SK-N-SH (cell line): Measurements from ENCODE around the gene TNRC6C. TPM values are rescaled to one million over a fixed set of nuclear protein-coding genes. Genes with fewer than 3 reads are reported as not detected.

Experiments
- CTCF ChIA-PET: fragments of 300-600, 350-600 bp; formaldehyde crosslinking; extraction: SDS; loops from one replicate; lab custom pipeline; 2021; lab: Yijun Ruan, JAX
- POLR2A ChIA-PET: fragments of 350-600 bp; sonication (Branson Sonifier 250); formaldehyde crosslinking; extraction: SDS; loops from one replicate; lab custom pipeline; 2020; ENCODE audit warnings: antibody characterized with exemption, inconsistent platforms; lab: Yijun Ruan, JAX
- DNase-seq: peaks from one replicate; pipeline ENCODE4 v3.0.0; 2012
- H2AFZ ChIP-seq: fragments of 200-600 bp; sonication (generic); 2 replicates; pipeline ENCODE4 v1.8.1; 2016; ENCODE audit warnings: antibody characterized with exemption, mild to moderate bottlenecking, low read depth
- H3F3A ChIP-seq: fragments of 200-600 bp; sonication (generic); replicated peaks from 2 replicates; pipeline ENCODE3; 2016; ENCODE audit warnings: antibody characterized with exemption, mild to moderate bottlenecking; ENCODE audit not compliant: insufficient read depth
- H3K27ac ChIP-seq, 2 experiments: fragments of 200-500 bp in 1 of 2; fragments of 200-600 bp in 1 of 2; sonication (Bioruptor generic) in 1 of 2; sonication (generic), shearing (Covaris generic) in 1 of 2; 2 replicates each; pipeline versions ENCODE4 v1.5.1 to v1.6.1; 2014 to 2016; ENCODE audit warnings: low read depth in 2 of 2, inconsistent platforms in 1 of 2, low read length in 1 of 2, mild to moderate bottlenecking in 1 of 2, mixed read lengths in 1 of 2
- H3K27me3 ChIP-seq: fragments of 200-600 bp; sonication (generic), shearing (Covaris generic); 2 replicates; pipeline ENCODE4 v1.6.1; 2016; ENCODE audit warnings: mixed run types; ENCODE audit not compliant: insufficient read depth
- H3K36me3 ChIP-seq, 2 experiments: fragments of 200-500 bp in 1 of 2; fragments of 200-600 bp in 1 of 2; sonication (Bioruptor generic) in 1 of 2; sonication (generic) in 1 of 2; replicated peaks in 1 of 2; 2 replicates each; pipeline versions ENCODE3 to v1.5.1; 2014 to 2016; ENCODE audit warnings: low read length in 1 of 2, mild to moderate bottlenecking in 1 of 2; ENCODE audit not compliant: insufficient read depth in 2 of 2, control insufficient read depth in 1 of 2
- H3K4me1 ChIP-seq, 2 experiments: fragments of 200-500 bp in 1 of 2; fragments of 200-600 bp in 1 of 2; sonication (Bioruptor generic) in 1 of 2; sonication (generic), shearing (Covaris generic) in 1 of 2; 2 replicates each; pipeline versions ENCODE4 v1.5.1 to v1.6.1; 2014 to 2016; ENCODE audit warnings: low read depth in 1 of 2, low read length in 1 of 2, mixed run types in 1 of 2; ENCODE audit not compliant: insufficient read depth in 2 of 2, control insufficient read depth in 1 of 2
- H3K4me2 ChIP-seq: fragments of 200-600 bp; sonication (generic), shearing (Covaris generic); 2 replicates; pipeline ENCODE4 v1.6.1; 2017; ENCODE audit warnings: mixed run types
- H3K4me3 ChIP-seq, 2 experiments: fragments of 200-500 bp in 1 of 2; fragments of 200-600 bp in 1 of 2; sonication (Bioruptor generic) in 1 of 2; sonication (generic), shearing (Covaris generic) in 1 of 2; 2 replicates each; pipeline versions ENCODE4 v1.5.1 to v1.8.1; 2014 to 2016; ENCODE audit warnings: low read depth in 2 of 2, inconsistent platforms in 1 of 2, low read length in 1 of 2, mild to moderate bottlenecking in 1 of 2, mixed read lengths in 1 of 2, moderate library complexity in 1 of 2
- H3K79me2 ChIP-seq: fragments of 200-600 bp; sonication (generic); 2 replicates; pipeline ENCODE4 v1.8.1; 2017; ENCODE audit warnings: mild to moderate bottlenecking; ENCODE audit not compliant: insufficient read depth
- H3K9ac ChIP-seq: fragments of 200-600 bp; sonication (generic); 2 replicates; pipeline ENCODE4 v1.6.1; 2017; ENCODE audit warnings: mixed run types
- H3K9me2 ChIP-seq: fragments of 200-600 bp; sonication (generic); 2 replicates; pipeline ENCODE4 v1.6.1; 2017; ENCODE audit warnings: mixed run types
- H3K9me3 ChIP-seq: fragments of 200-600 bp; sonication (generic); 2 replicates; pipeline ENCODE4 v1.6.1; 2017; ENCODE audit warnings: mixed run types, mild to moderate bottlenecking, moderate library complexity
- H4K20me1 ChIP-seq: fragments of 200-600 bp; sonication (generic); 2 replicates; pipeline ENCODE4 v1.6.1; 2017; ENCODE audit warnings: mild to moderate bottlenecking, mixed run types; ENCODE audit not compliant: insufficient read depth
- ELF1 ChIP-seq: IDR thresholded peaks from 2 replicates; pipeline ENCODE4 v1.4.0; 2012
- EZH2phosphoT487 ChIP-seq: fragments of 200-600 bp; sonication (generic); IDR thresholded peaks from 2 replicates; pipeline ENCODE4 v1.6.1; 2017; ENCODE audit warnings: low read depth, mixed run types, mild to moderate bottlenecking, antibody characterized with exemption, moderate library complexity, borderline replicate concordance
- FOXJ3 ChIP-seq: sonication (generic); formaldehyde crosslinking; IDR thresholded peaks from 2 replicates; pipeline ENCODE4 v1.5.1; 2020; ENCODE audit warnings: mild to moderate bottlenecking, missing genetic modification reagents
- FOXM1 ChIP-seq: IDR thresholded peaks from 2 replicates; pipeline ENCODE4 v1.4.0; 2012; ENCODE audit warnings: low read depth, mild to moderate bottlenecking
- GABPA ChIP-seq: IDR thresholded peaks from 2 replicates; pipeline ENCODE4 v1.4.0; 2012; ENCODE audit warnings: low read depth, mild to moderate bottlenecking
- GATA2 ChIP-seq: sonication (generic); formaldehyde crosslinking; IDR thresholded peaks from 2 replicates; pipeline ENCODE4 v1.5.0; 2020; ENCODE audit warnings: mild to moderate bottlenecking, missing genetic modification reagents
- MXI1 ChIP-seq: IDR thresholded peaks from 2 replicates; pipeline ENCODE4 v1.6.1; 2012; ENCODE audit warnings: mild to moderate bottlenecking, low read depth, low read length, improper control_type of control experiment
- NFIC ChIP-seq: IDR thresholded peaks from 2 replicates; pipeline ENCODE4 v1.4.0; 2012; ENCODE audit warnings: borderline replicate concordance
- NRF1 ChIP-seq: IDR thresholded peaks from 2 replicates; pipeline ENCODE4 v1.6.1; 2012; ENCODE audit warnings: low read depth, mild to moderate bottlenecking, low read length
- POLR2AphosphoS5 ChIP-seq: IDR thresholded peaks from 2 replicates; pipeline ENCODE4 v1.6.1; 2012; ENCODE audit warnings: low read depth, low read length
- RAD21 ChIP-seq: IDR thresholded peaks from 2 replicates; pipeline ENCODE4 v1.6.1; 2012; ENCODE audit warnings: mild to moderate bottlenecking, low read length
- RCOR1 ChIP-seq: fragments of 150-350 bp; IDR thresholded peaks from 2 replicates; pipeline ENCODE4 v1.6.1; 2017; ENCODE audit warnings: antibody characterized with exemption, low read length
- RXRA ChIP-seq: IDR thresholded peaks from 2 replicates; pipeline ENCODE4 v1.4.0; 2012; ENCODE audit warnings: low read depth, mild to moderate bottlenecking, borderline replicate concordance
- SIN3A ChIP-seq: IDR thresholded peaks from 2 replicates; pipeline ENCODE4 v1.6.1; 2012; ENCODE audit warnings: low read depth, mild to moderate bottlenecking, low read length, moderate library complexity, borderline replicate concordance
- SMC3 ChIP-seq: IDR thresholded peaks from 2 replicates; pipeline ENCODE4 v1.6.1; 2012; ENCODE audit warnings: low read depth, low read length, improper control_type of control experiment
- TCF12 ChIP-seq: IDR thresholded peaks from 2 replicates; pipeline ENCODE4 v1.4.0; 2012
- YY1 ChIP-seq: IDR thresholded peaks from 2 replicates; pipeline ENCODE4 v1.4.0; 2012; ENCODE audit warnings: low read depth, mild to moderate bottlenecking
- WGBS: methylation state at CpG from one replicate; pipeline ENCODE4 v1.1.6; 2017; ENCODE audit warnings: low lambda C conversion rate; 5-methylcytosine and 5-hydroxymethylcytosine counted together
- polyA plus RNA-seq, 3 experiments: library from polyadenylated mRNA; depleted of rRNA; stranded (reverse); fragments of >200 nt; gene quantifications; 2 replicates each; pipeline ENCODE4 v1.2.3, GENCODE V29; 2012
- TF ChIP-seq, protein P1 (sequence below): IDR thresholded peaks from 2 replicates; pipeline ENCODE4; 2012
- TF ChIP-seq, protein P2 (sequence below): IDR thresholded peaks from 2 replicates; pipeline ENCODE4 v1.6.1; 2012; ENCODE audit warnings: mild to moderate bottlenecking, low read depth, low read length, moderate library complexity
- TF ChIP-seq, protein P3 (sequence below): IDR thresholded peaks from 2 replicates; pipeline ENCODE4 v1.4.0; 2012; ENCODE audit warnings: low read depth

The TNRC6C gene
- polyA plus RNA-seq, 1 of the 3 experiments (the other 2 are of a cell fraction), result 2.2 TPM

DNA sequence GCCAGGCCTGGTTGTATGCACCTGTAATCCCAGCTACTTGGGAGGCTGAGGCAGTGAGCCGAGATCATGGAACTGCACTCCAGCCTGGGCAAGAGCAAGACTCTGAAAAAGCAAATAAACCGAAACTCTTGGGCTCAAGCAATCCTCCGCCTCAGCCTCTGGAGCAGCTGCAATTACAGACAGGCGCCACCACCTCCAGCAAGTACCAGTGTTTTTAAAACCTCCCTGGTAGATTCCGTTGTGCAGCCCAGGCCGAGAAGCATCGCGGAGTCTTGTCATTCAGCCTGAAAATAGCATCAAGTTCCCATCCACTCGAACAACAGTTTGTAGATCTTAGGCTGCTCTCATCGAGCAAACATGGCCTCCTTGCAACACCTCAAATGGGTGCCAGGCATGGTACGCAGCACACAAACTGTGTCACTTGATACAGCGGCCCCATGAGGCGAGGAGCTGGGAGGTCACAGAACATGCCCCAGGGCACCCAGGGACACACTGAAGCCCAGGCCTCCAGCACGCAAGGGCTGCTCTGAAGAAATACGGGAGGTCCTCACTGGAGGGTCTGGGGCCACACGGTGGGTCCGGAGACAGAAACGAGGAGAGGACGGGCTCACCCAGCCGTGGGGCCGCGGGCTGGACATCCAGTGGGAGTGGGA is 152.0 kb downstream of the TNRC6C start:
- Histone ChIP-seq H3F3A (peaks cover 9% of the 10 kb centered on the region), H3K36me3 (peaks cover 4 to 16% of the 10 kb centered on the region in 2 experiments), H4K20me1 (no peaks in the 10 kb centered on the region), H3K4me2 (no peak overlapping the region), H3K27ac (no peak overlapping the region), H3K4me3 (no peak overlapping the region), H3K79me2 (no peaks in the 10 kb centered on the region), H3K27me3 (0 out of 2 replicates have a peak, but pooled peaks cover 6% of the 10 kb centered on the region), H3K9me3 (no peaks in the 10 kb centered on the region), H3K9me2 (no peaks in the 10 kb centered on the region), H2AFZ (no peak overlapping the region), H3K9ac (no peak overlapping the region), H3K4me1 (peaks cover 0 to 8% of the 10 kb centered on the region in 2 experiments; a peak in 1 of 4 replicates)
- CTCF ChIA-PET, result interaction anchor here (0.9 to 10.9 kb wide), 12 partner anchors 9 to 311 kb away, joined by 3 to 131 read pairs (median 24); partner anchors contain the start of genes AFMID, SYNGR2, TK1 and TMC6
- no peak for TF ChIP-seq FOXJ3 (CRISPR knock-in tag)
- peak; percentile 44 for DNase-seq
- 92% methylated on average over 22 of the region's 22 CpGs for WGBS
- POLR2A ChIA-PET, result no interaction called here

DNA sequence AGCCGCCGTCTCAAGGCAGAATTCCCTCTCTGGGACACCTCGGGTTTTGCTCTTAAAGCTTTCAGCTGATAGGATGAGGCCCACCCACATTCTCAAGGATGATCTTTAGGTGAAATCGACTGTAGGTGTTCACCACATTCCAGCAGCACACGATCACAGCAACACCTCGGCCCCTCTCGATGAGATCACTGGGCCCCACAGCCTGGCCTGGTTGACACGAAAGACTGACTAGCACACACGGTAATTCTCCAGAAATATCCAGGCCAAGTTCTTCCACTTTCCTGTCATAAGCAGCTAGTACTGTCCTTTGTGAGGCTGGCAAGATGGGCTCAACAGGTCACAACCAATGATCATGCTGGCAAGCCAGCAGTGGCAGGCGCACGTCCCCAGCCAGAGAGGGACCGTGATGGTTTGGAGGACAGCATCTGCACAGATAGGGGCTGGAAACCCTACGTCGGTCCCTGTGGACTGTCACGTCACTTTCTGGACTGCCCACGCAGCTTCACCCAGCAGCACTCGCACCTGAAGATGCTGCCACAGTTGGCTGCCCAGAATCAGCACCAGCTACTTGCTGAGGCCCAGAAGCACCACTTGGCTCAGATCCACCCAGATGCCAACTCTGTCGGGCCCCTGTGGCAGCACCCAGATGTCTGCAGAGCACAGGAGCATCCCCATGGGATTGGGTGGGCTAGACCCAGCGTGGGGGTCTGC is 152.7 kb downstream of the TNRC6C start:
- no peak for DNase-seq
- Histone ChIP-seq H3K27me3 (0 out of 2 replicates have a peak, but pooled peaks cover 6% of the 10 kb centered on the region), H2AFZ (no peak overlapping the region), H3K4me2 (no peak overlapping the region), H4K20me1 (no peaks in the 10 kb centered on the region), H3K9me3 (no peaks in the 10 kb centered on the region), H3K4me1 (peaks cover 0 to 8% of the 10 kb centered on the region in 2 experiments; a peak in 1 of 4 replicates), H3K4me3 (no peak overlapping the region), H3K9me2 (no peaks in the 10 kb centered on the region), H3K79me2 (no peaks in the 10 kb centered on the region), H3K36me3 (peaks cover 3 to 9% of the 10 kb centered on the region in 2 experiments), H3K27ac (no peak overlapping the region), H3K9ac (no peak overlapping the region), H3F3A (peaks cover 5% of the 10 kb centered on the region)
- ChIA-PET POLR2A (no interaction called here), CTCF (interaction anchor here (0.6 to 10.9 kb wide), 17 partner anchors 10 to 326 kb away, joined by 3 to 131 read pairs (median 14); partner anchors contain the start of genes AFMID, SYNGR2, TK1 and TMC6)
- 86% methylated on average over 17 of the region's 19 CpGs for WGBS
- no peak for TF ChIP-seq TCF12
- no peak for TF ChIP-seq YY1
- no peak for TF ChIP-seq FOXM1
- no peak for TF ChIP-seq ELF1
- TF ChIP-seq, protein P1, sequence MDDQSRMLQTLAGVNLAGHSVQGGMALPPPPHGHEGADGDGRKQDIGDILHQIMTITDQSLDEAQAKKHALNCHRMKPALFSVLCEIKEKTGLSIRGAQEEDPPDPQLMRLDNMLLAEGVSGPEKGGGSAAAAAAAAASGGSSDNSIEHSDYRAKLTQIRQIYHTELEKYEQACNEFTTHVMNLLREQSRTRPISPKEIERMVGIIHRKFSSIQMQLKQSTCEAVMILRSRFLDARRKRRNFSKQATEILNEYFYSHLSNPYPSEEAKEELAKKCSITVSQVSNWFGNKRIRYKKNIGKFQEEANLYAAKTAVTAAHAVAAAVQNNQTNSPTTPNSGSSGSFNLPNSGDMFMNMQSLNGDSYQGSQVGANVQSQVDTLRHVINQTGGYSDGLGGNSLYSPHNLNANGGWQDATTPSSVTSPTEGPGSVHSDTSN, result no peak
- TF ChIP-seq RAD21, result no peak
- no peak for TF ChIP-seq FOXJ3 (CRISPR knock-in tag)
- TF ChIP-seq, protein P2, sequence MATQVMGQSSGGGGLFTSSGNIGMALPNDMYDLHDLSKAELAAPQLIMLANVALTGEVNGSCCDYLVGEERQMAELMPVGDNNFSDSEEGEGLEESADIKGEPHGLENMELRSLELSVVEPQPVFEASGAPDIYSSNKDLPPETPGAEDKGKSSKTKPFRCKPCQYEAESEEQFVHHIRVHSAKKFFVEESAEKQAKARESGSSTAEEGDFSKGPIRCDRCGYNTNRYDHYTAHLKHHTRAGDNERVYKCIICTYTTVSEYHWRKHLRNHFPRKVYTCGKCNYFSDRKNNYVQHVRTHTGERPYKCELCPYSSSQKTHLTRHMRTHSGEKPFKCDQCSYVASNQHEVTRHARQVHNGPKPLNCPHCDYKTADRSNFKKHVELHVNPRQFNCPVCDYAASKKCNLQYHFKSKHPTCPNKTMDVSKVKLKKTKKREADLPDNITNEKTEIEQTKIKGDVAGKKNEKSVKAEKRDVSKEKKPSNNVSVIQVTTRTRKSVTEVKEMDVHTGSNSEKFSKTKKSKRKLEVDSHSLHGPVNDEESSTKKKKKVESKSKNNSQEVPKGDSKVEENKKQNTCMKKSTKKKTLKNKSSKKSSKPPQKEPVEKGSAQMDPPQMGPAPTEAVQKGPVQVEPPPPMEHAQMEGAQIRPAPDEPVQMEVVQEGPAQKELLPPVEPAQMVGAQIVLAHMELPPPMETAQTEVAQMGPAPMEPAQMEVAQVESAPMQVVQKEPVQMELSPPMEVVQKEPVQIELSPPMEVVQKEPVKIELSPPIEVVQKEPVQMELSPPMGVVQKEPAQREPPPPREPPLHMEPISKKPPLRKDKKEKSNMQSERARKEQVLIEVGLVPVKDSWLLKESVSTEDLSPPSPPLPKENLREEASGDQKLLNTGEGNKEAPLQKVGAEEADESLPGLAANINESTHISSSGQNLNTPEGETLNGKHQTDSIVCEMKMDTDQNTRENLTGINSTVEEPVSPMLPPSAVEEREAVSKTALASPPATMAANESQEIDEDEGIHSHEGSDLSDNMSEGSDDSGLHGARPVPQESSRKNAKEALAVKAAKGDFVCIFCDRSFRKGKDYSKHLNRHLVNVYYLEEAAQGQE, result no peak
- TF ChIP-seq GATA2, result no peak
- no peak for TF ChIP-seq RCOR1
- no peak for TF ChIP-seq SIN3A
- no peak for TF ChIP-seq SMC3
- TF ChIP-seq EZH2phosphoT487, result no peak
- no peak for TF ChIP-seq NFIC
- TF ChIP-seq, protein P3, sequence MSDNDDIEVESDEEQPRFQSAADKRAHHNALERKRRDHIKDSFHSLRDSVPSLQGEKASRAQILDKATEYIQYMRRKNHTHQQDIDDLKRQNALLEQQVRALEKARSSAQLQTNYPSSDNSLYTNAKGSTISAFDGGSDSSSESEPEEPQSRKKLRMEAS, result no peak
- TF ChIP-seq RXRA, result no peak
- no peak for TF ChIP-seq POLR2AphosphoS5
- no peak for TF ChIP-seq MXI1
- no peak for TF ChIP-seq GABPA
- TF ChIP-seq NRF1, result no peak
